CD14-positive monocyte (primary cell): ENCODE data around the gene TGM4. TPM values are rescaled to one million over a fixed set of nuclear protein-coding genes. Genes with fewer than 3 reads are reported as not detected.
"Not testable (repeated sequence)": the region's sequence is repeated elsewhere in the genome, so short reads cannot be mapped to it uniquely, and the experiment has no call there.

Source experiments
- DNase-seq, 3 donors: peaks; one replicate each; pipeline ENCODE4 v3.0.0-alpha.2; 2011 to 2022
- H2AFZ ChIP-seq: 2 replicates; pipeline ENCODE4 v1.6.0; 2012; ENCODE audit warnings: mild to moderate bottlenecking, low read depth, low read length, inconsistent platforms; ENCODE audit not compliant: insufficient read depth, poor library complexity, severe bottlenecking
- H3K27ac ChIP-seq, 2 donors: 1 replicate in 1 of 2; 2 replicates in 1 of 2; pipeline ENCODE4 v1.5.1; 2012 to 2013; ENCODE audit warnings: low read length in 2 of 2, control low read depth in 1 of 2, inconsistent platforms in 1 of 2, low read depth in 1 of 2, mild to moderate bottlenecking in 1 of 2
- H3K27me3 ChIP-seq, 2 donors: one replicate each; pipeline versions ENCODE4 v1.6.0 to v1.6.1; 2011 to 2013; ENCODE audit warnings: low read length in 2 of 2; ENCODE audit not compliant: control insufficient read depth in 2 of 2, insufficient read depth in 2 of 2
- H3K36me3 ChIP-seq, 2 donors: replicated peaks in 1 of 2; 1 replicate in 1 of 2; 2 replicates in 1 of 2; pipeline versions ENCODE4 v1.5.1 to v1.6.1; 2012 to 2013; ENCODE audit warnings: low read length in 2 of 2, control low read depth in 1 of 2, inconsistent platforms in 1 of 2, mild to moderate bottlenecking in 1 of 2; ENCODE audit not compliant: insufficient read depth in 2 of 2, control insufficient read depth in 1 of 2
- H3K4me1 ChIP-seq, 2 donors: 1 replicate in 1 of 2; 2 replicates in 1 of 2; pipeline versions ENCODE4 v1.5.1 to v1.6.1; 2012 to 2013; ENCODE audit warnings: low read length in 2 of 2, control low read depth in 1 of 2, inconsistent platforms in 1 of 2, mild to moderate bottlenecking in 1 of 2, moderate library complexity in 1 of 2; ENCODE audit not compliant: insufficient read depth in 2 of 2, control insufficient read depth in 1 of 2
- H3K4me2 ChIP-seq: replicated peaks from 2 replicates; pipeline ENCODE3; 2012; ENCODE audit warnings: low read length, moderate library complexity, mild to moderate bottlenecking; ENCODE audit not compliant: poor library complexity, severe bottlenecking; ENCODE audit errors: extremely low read depth
- H3K4me3 ChIP-seq, 3 experiments: fragments of 200-600 bp in 1 of 3; sonication (generic) in 1 of 3; replicated peaks in 1 of 3; 1 replicate in 2 of 3; 2 replicates in 1 of 3; pipeline ENCODE4 v1.5.1; 2011 to 2013; ENCODE audit warnings: low read length in 3 of 3, mild to moderate bottlenecking in 3 of 3, control low read depth in 2 of 3, low read depth in 2 of 3, inconsistent platforms in 1 of 3, moderate library complexity in 1 of 3
- H3K79me2 ChIP-seq: 2 replicates; pipeline ENCODE4 v1.6.0; 2012; ENCODE audit warnings: mild to moderate bottlenecking, control low read depth, inconsistent platforms, low read length, moderate library complexity; ENCODE audit not compliant: insufficient read depth
- H3K9ac ChIP-seq: 2 replicates; pipeline ENCODE4 v1.6.0; 2017; ENCODE audit warnings: low read length, mild to moderate bottlenecking; ENCODE audit not compliant: insufficient read depth, poor library complexity, severe bottlenecking
- H3K9me3 ChIP-seq, 2 donors: replicated peaks in 1 of 2; 1 replicate in 1 of 2; 2 replicates in 1 of 2; pipeline versions ENCODE4 v1.5.1 to v1.6.1; 2012 to 2013; ENCODE audit warnings: low read length in 2 of 2, control low read depth in 1 of 2; ENCODE audit not compliant: control insufficient read depth in 1 of 2, insufficient read depth in 1 of 2
- H4K20me1 ChIP-seq: 2 replicates; pipeline ENCODE4 v1.6.0; 2012; ENCODE audit warnings: mild to moderate bottlenecking, low read length, control low read depth, moderate library complexity; ENCODE audit not compliant: insufficient read depth
- H3K27ac Mint-ChIP-seq, 7 donors: one replicate each; pipeline ENCODE4 v1.8.0; 2020; ENCODE audit warnings: mild to moderate bottlenecking in 7 of 7, mixed read lengths in 7 of 7, moderate library complexity in 6 of 7, inconsistent platforms in 2 of 7
- H3K27me3 Mint-ChIP-seq, 3 donors: one replicate each; pipeline ENCODE4 v1.8.0; 2021 to 2022; ENCODE audit warnings: low read depth in 3 of 3, mild to moderate bottlenecking in 3 of 3, mixed read lengths in 3 of 3, moderate library complexity in 3 of 3, inconsistent platforms in 1 of 3
- H3K36me3 Mint-ChIP-seq, 2 donors: one replicate each; pipeline ENCODE4 v1.8.0; 2020; ENCODE audit warnings: mixed read lengths in 2 of 2, inconsistent platforms in 1 of 2, mild to moderate bottlenecking in 1 of 2
- H3K4me1 Mint-ChIP-seq: one replicate; pipeline ENCODE4 v1.8.0; 2020; ENCODE audit warnings: mild to moderate bottlenecking, mixed read lengths
- H3K4me3 Mint-ChIP-seq, 2 donors: one replicate each; pipeline ENCODE4 v1.8.0; 2020; ENCODE audit warnings: mild to moderate bottlenecking in 2 of 2, mixed read lengths in 2 of 2, moderate library complexity in 1 of 2
- H3K9me3 Mint-ChIP-seq, 7 donors: one replicate each; pipeline ENCODE4 v1.8.0; 2020 to 2022; ENCODE audit warnings: mixed read lengths in 7 of 7, mild to moderate bottlenecking in 6 of 7, moderate library complexity in 6 of 7, inconsistent platforms in 2 of 7
- CTCF ChIP-seq: fragments of 200-600 bp; IDR thresholded peaks from one replicate; pipeline ENCODE4 v1.8.0; 2022; ENCODE audit warnings: antibody characterized with exemption, mild to moderate bottlenecking
- WGBS: methylation state at CpG from one replicate; pipeline ENCODE4 v1.1.5; 2013; ENCODE audit warnings: missing lambda C conversion rate; ENCODE audit not compliant: insufficient coverage; 5-methylcytosine and 5-hydroxymethylcytosine counted together
- intact Hi-C, 2 donors: fragments of 100-400 bp; cut with micrococcal nuclease; formaldehyde crosslinking; loops; one replicate each; pipeline versions ENCODE4 v1.15.0 to v1.15.1; 2023
- polyA plus RNA-seq, 3 donors: library from polyadenylated mRNA; depleted of rRNA in 1 of 3; unstranded in 2 of 3; stranded (reverse) in 1 of 3; fragments of 300-500 nt in 2 of 3; fragments of >200 nt in 1 of 3; fragmentation: Illumina TruSeq in 2 of 3; gene quantifications; 1 replicate in 2 of 3; 2 replicates in 1 of 3; pipeline ENCODE4 v1.2.3, GENCODE V29; 2012 to 2021

TGM4 gene
- polyA plus RNA-seq, 3 donors, result 0.04 TPM; not detected in 2

GRCh38 chr3:44848634-44849033 lies 25.8 kb upstream of the TGM4 start:
- TF ChIP-seq CTCF, result no peak
- H3K9me3 ChIP-seq, result no peaks in the 10 kb centered on the region
- no peak overlapping the region for H3K27ac ChIP-seq
- no peaks in the 10 kb centered on the region for H3K4me1 ChIP-seq
- H3K4me2 ChIP-seq, result no peak overlapping the region
- peaks cover 0 to 2% (median 0%) of the 10 kb centered on the region in 7 donors for H3K9me3 Mint-ChIP-seq
- WGBS, result 100% methylated on average over 1 of the region's 1 CpG
- H3K4me3 Mint-ChIP-seq, result no peak overlapping the region
- H3K9ac ChIP-seq, result no peak overlapping the region
- H4K20me1 ChIP-seq, result no peaks in the 10 kb centered on the region
- intact Hi-C loops, result no loop called here
- no peaks in the 10 kb centered on the region for H3K27me3 Mint-ChIP-seq
- no peaks in the 10 kb centered on the region for H3K27me3 ChIP-seq
- no peak overlapping the region for H2AFZ ChIP-seq
- peaks cover 52 to 58% of the 10 kb centered on the region in 2 donors for H3K36me3 Mint-ChIP-seq
- no peaks in the 10 kb centered on the region for H3K4me1 Mint-ChIP-seq
- H3K36me3 ChIP-seq, result peaks cover 68 to 95% of the 10 kb centered on the region in 2 donors
- H3K27ac Mint-ChIP-seq, result no peak overlapping the region
- no peak for DNase-seq
- H3K79me2 ChIP-seq, result no peaks in the 10 kb centered on the region
- no peak overlapping the region for H3K4me3 ChIP-seq

- H3K36me3 ChIP-seq, result peaks cover 24 to 31% of the 10 kb centered on the region in 2 donors
- H3K79me2 ChIP-seq, H3K9me3 Mint-ChIP-seq, H3K9ac ChIP-seq, H3K27ac Mint-ChIP-seq, H2AFZ ChIP-seq, H4K20me1 ChIP-seq, intact Hi-C loops, H3K4me1 Mint-ChIP-seq, H3K9me3 ChIP-seq, H3K27ac ChIP-seq, H3K27me3 Mint-ChIP-seq, H3K27me3 ChIP-seq, DNase-seq, H3K4me1 ChIP-seq, H3K4me2 ChIP-seq, H3K4me3 Mint-ChIP-seq, H3K4me3 ChIP-seq: not testable (repeated sequence)
- WGBS, result 97% methylated on average over 4 of the region's 6 CpGs
- peaks cover 9 to 16% of the 10 kb centered on the region in 2 donors for H3K36me3 Mint-ChIP-seq
Observed at GRCh38 chr3:44856663-44857062, 17.7 kb upstream of the TGM4 start.
